Gastrocnemius medialis (tissue), 4 donors: Measurements from ENCODE around the gene SUGP2. TPM values are rescaled to one million over a fixed set of nuclear protein-coding genes. Genes with fewer than 3 reads are reported as not detected.
A peak's percentile ranks its signal among the peaks of the same experiment; 100 is the strongest.

Experiments used
- ATAC-seq, 2 donors: fragments of 150-250 bp; one replicate each; pipeline ENCODE4 v1.9.1; 2016
- DNase-seq, 2 donors: peaks; one replicate each; pipeline ENCODE4 v3.0.0-alpha.2; 2019
- H3K27ac ChIP-seq, 4 donors: fragments of 200-600 bp; sonication (generic); 1 replicate in 1 of 4; 2 replicates in 3 of 4; pipeline ENCODE4 v1.5.1; 2016 to 2018; ENCODE audit warnings: mild to moderate bottlenecking in 2 of 4, moderate library complexity in 1 of 4
- H3K27me3 ChIP-seq, 3 donors: fragments of 200-600 bp; sonication (generic) in 2 of 3; 1 replicate in 1 of 3; 2 replicates in 2 of 3; pipeline versions ENCODE4 v1.5.1 to v1.6.0; 2016 to 2019; ENCODE audit warnings: mild to moderate bottlenecking in 1 of 3, moderate library complexity in 1 of 3
- H3K36me3 ChIP-seq, 2 donors: fragments of 200-600 bp; sonication (generic) in 1 of 2; one replicate each; pipeline ENCODE4 v1.5.1; 2017 to 2018
- H3K4me1 ChIP-seq, 2 donors: fragments of 200-600 bp; sonication (generic) in 1 of 2; one replicate each; pipeline ENCODE4 v1.5.1; 2016 to 2017; ENCODE audit warnings: mild to moderate bottlenecking in 2 of 2
- H3K4me3 ChIP-seq, 4 donors: fragments of 200-600 bp; sonication (generic) in 3 of 4; 1 replicate in 1 of 4; 2 replicates in 3 of 4; pipeline ENCODE4 v1.5.1; 2016 to 2019; ENCODE audit warnings: mild to moderate bottlenecking in 2 of 4
- H3K9me3 ChIP-seq, 3 donors: fragments of 200-600 bp; sonication (generic) in 2 of 3; 1 replicate in 1 of 3; 2 replicates in 2 of 3; pipeline ENCODE4 v1.5.1; 2016 to 2019
- POLR2A ChIP-seq, 2 donors: fragments of 450-650 bp; IDR thresholded peaks; one replicate each; pipeline ENCODE4 v1.6.1; 2017; ENCODE audit warnings: antibody characterized with exemption in 2 of 2, mild to moderate bottlenecking in 2 of 2, moderate library complexity in 2 of 2
- in situ Hi-C, 4 donors: fragments of 200-750 bp; cut with MboI; loops; one replicate each; pipeline versions ENCODE4 v1.15.0 to v1.8.0; 2017; ENCODE audit warnings: low sequenced_read_pairs in 4 of 4
- intact Hi-C: fragments of 100-400 bp; cut with DNase I; formaldehyde crosslinking; loops from one replicate; pipeline ENCODE4 v1.15.1; 2023; ENCODE audit warnings: low total_unique reads
- total RNA-seq, 4 donors: library from RNA; depleted of rRNA; stranded (reverse); fragments of >200 nt; gene quantifications; one replicate each; pipeline versions ENCODE4 v1.1.0 to v1.2.3, GENCODE V29; 2016
- TF ChIP-seq, protein P1 (sequence below), 5 experiments: fragments of 450-650 bp in 3 of 5; fragments of 200-600 bp in 2 of 5; sonication (generic) in 2 of 5; IDR thresholded peaks in 4 of 5; conservative IDR thresholded peaks in 1 of 5; 1 replicate in 4 of 5; 2 replicates in 1 of 5; pipeline ENCODE4 v1.5.1; 2016 to 2019; ENCODE audit warnings: antibody characterized with exemption in 5 of 5, mild to moderate bottlenecking in 3 of 5, moderate library complexity in 3 of 5

SUGP2 gene
- total RNA-seq, 4 donors from 2014 or later, result 24.6 to 38.2 (median 32.8) TPM

- TF ChIP-seq POLR2A (IDR thresholded peaks at IDR 0.05), result no peak
- TF ChIP-seq, protein P1, sequence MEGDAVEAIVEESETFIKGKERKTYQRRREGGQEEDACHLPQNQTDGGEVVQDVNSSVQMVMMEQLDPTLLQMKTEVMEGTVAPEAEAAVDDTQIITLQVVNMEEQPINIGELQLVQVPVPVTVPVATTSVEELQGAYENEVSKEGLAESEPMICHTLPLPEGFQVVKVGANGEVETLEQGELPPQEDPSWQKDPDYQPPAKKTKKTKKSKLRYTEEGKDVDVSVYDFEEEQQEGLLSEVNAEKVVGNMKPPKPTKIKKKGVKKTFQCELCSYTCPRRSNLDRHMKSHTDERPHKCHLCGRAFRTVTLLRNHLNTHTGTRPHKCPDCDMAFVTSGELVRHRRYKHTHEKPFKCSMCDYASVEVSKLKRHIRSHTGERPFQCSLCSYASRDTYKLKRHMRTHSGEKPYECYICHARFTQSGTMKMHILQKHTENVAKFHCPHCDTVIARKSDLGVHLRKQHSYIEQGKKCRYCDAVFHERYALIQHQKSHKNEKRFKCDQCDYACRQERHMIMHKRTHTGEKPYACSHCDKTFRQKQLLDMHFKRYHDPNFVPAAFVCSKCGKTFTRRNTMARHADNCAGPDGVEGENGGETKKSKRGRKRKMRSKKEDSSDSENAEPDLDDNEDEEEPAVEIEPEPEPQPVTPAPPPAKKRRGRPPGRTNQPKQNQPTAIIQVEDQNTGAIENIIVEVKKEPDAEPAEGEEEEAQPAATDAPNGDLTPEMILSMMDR (IDR thresholded peaks at IDR 0.05 in 4 of 5, conservative IDR thresholded peaks at IDR 0.05 in 1 of 5), result no peak
- intact Hi-C loops, result no loop called here
- no peak overlapping the region for H3K4me3 ChIP-seq
- H3K27me3 ChIP-seq, result no peaks in the 10 kb centered on the region
- H3K36me3 ChIP-seq, result no peaks in the 10 kb centered on the region
- H3K4me1 ChIP-seq, result peaks cover 3 to 8% of the 10 kb centered on the region in 2 donors
- in situ Hi-C loops, result no loop called here
- DNase-seq (no peak), ATAC-seq (no peak)
- no peaks in the 10 kb centered on the region for H3K9me3 ChIP-seq
- H3K27ac ChIP-seq, result peak overlapping the region in 3 of 4 donors; percentile 7 to 43 (median 24)
Measured at GRCh38 chr19:18972301-18972811, 61.0 kb downstream of the SUGP2 start.

DNA sequence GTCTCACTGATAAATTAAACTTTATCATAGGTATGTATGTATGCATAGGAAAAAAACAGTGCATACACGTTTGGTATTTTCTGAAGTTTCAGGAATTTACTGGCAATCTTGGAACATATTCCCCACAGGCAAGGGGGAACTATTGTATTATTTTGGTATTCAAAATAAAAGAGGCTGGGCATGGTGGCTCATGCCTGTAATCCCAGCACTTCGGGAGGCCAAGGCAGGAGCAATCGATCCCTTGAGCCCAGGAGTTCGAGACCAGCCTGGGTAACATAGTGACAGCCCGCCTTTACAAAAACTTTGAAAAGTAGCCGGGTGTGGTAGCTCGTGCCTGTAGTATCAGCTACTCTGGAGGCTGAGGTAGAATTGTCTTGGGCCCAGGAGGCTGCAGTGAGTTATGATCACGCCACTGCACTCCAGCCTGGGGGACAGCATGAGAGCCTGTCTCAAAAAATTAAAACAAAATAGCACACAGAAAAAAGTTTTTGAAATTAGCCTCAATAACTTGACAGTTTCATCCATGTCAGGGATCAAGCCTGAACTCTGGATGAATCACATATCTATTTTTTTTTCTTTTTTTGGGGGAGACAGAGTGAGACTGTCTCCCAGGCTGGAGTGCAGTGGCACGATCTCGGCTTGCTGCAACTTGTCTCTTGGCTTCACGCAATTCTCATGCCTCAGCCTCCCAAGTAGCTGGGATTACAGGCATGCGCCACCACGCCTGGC is 63.2 kb downstream of the SUGP2 start:
- H3K27me3 ChIP-seq, result no peaks in the 10 kb centered on the region
- peaks cover 3 to 12% of the 10 kb centered on the region in 2 donors for H3K4me1 ChIP-seq
- H3K9me3 ChIP-seq, result no peaks in the 10 kb centered on the region
- intact Hi-C loops, result no loop called here
- ATAC-seq (no peak), DNase-seq (no peak)
- TF ChIP-seq POLR2A (IDR thresholded peaks at IDR 0.05), result no peak
- TF ChIP-seq, protein P1 (IDR thresholded peaks at IDR 0.05 in 4 of 5, conservative IDR thresholded peaks at IDR 0.05 in 1 of 5), result no peak
- in situ Hi-C loops, result no loop called here
- H3K4me3 ChIP-seq, result no peak overlapping the region
- peak overlapping the region in 2 of 4 donors; percentile 13 to 54 for H3K27ac ChIP-seq
- H3K36me3 ChIP-seq, result no peaks in the 10 kb centered on the region

GRCh38 chr19:18967358-18968146 is 65.8 kb downstream of the SUGP2 start:
- intact Hi-C loops, result no loop called here
- Histone ChIP-seq H3K4me1 (peaks cover 3 to 12% of the 10 kb centered on the region in 2 donors), H3K36me3 (no peaks in the 10 kb centered on the region), H3K27ac (peak overlapping the region; percentile 54 to 75 (median 64)), H3K9me3 (no peaks in the 10 kb centered on the region), H3K27me3 (peaks cover 0 to 13% (median 1%) of the 10 kb centered on the region in 3 donors), H3K4me3 (peak overlapping the region in 1 of 4 donors; percentile 31)
- peak; percentile 43 to 76 for DNase-seq
- peak; percentile 73 to 95 for ATAC-seq
- TF ChIP-seq, protein P1 (IDR thresholded peaks at IDR 0.05 in 4 of 5, conservative IDR thresholded peaks at IDR 0.05 in 1 of 5), result no peak
- TF ChIP-seq POLR2A (IDR thresholded peaks at IDR 0.05), result peak in 1 of 2 donors; percentile 4
- in situ Hi-C loops, result no loop called here

GRCh38 chr19:18966307-18966706 is 67.0 kb downstream of the SUGP2 start:
- H3K9me3 ChIP-seq, result no peaks in the 10 kb centered on the region
- peaks cover 0 to 23% (median 13%) of the 10 kb centered on the region in 3 donors for H3K27me3 ChIP-seq
- TF ChIP-seq, protein P1 (IDR thresholded peaks at IDR 0.05 in 4 of 5, conservative IDR thresholded peaks at IDR 0.05 in 1 of 5), result no peak
- peak in 1 of 2 donors; percentile 17 for TF ChIP-seq POLR2A (IDR thresholded peaks at IDR 0.05)
- DNase-seq, result no peak
- H3K27ac ChIP-seq, result no peak overlapping the region
- ATAC-seq, result no peak
- intact Hi-C loops (no loop called here), in situ Hi-C loops (no loop called here)
- H3K4me3 ChIP-seq, result no peak overlapping the region
- peaks cover 3 to 12% of the 10 kb centered on the region in 2 donors for H3K4me1 ChIP-seq
- H3K36me3 ChIP-seq, result no peaks in the 10 kb centered on the region
